H1 (cell line): ENCODE results near the gene PLEKHA3. TPM values are rescaled to one million over a fixed set of nuclear protein-coding genes. Genes with fewer than 3 reads are reported as not detected.
"Not testable (repeated sequence)": the region's sequence is repeated elsewhere in the genome, so short reads cannot be mapped to it uniquely, and the experiment has no call there.

ENCODE experiments used
- CTCF ChIA-PET: fragments of 300-600 bp; sonication (Branson Sonifier 250); formaldehyde crosslinking; loops from one replicate; lab custom pipeline; 2021; ENCODE audit not compliant: partially characterized antibody; lab: Charles Lee
- POLR2A ChIA-PET: fragments of 300-600 bp; sonication (Branson Sonifier 250); formaldehyde crosslinking; loops from one replicate; lab custom pipeline; 2021; ENCODE audit warnings: inconsistent platforms; ENCODE audit not compliant: partially characterized antibody; lab: Charles Lee
- DNase-seq, 2 experiments: peaks; one replicate each; pipeline versions ENCODE4 v3.0.0 to v3.0.0-alpha.2; 2010 to 2022; ENCODE audit warnings: low spot score in 2 of 2, low read depth in 1 of 2, mixed read lengths in 1 of 2
- FAIRE-seq: peaks from 2 replicates; lab custom pipeline; 2011; peaks lifted over from hg19 to GRCh38; lab: Jason Lieb, UNC
- H2AFZ ChIP-seq: 2 replicates; pipeline ENCODE4 v1.8.1; 2012; ENCODE audit warnings: low read length, inconsistent platforms
- H2AK5ac ChIP-seq: 2 replicates; pipeline ENCODE4 v1.6.1; 2013; ENCODE audit warnings: low read depth, low read length
- H2BK120ac ChIP-seq: replicated peaks from 2 replicates; pipeline ENCODE3; 2013; ENCODE audit warnings: low read depth, low read length, inconsistent platforms
- H2BK12ac ChIP-seq: 2 replicates; pipeline ENCODE4 v1.6.1; 2013; ENCODE audit warnings: low read depth, low read length
- H2BK15ac ChIP-seq: 2 replicates; pipeline ENCODE4 v1.6.1; 2013; ENCODE audit warnings: low read length
- H2BK20ac ChIP-seq: 2 replicates; pipeline ENCODE4 v1.6.1; 2013; ENCODE audit warnings: low read length
- H2BK5ac ChIP-seq: 2 replicates; pipeline ENCODE4 v1.6.1; 2013; ENCODE audit warnings: low read depth, low read length
- H3K14ac ChIP-seq: 2 replicates; pipeline ENCODE4 v1.6.1; 2013; ENCODE audit warnings: inconsistent platforms; ENCODE audit not compliant: insufficient read length
- H3K18ac ChIP-seq: 2 replicates; pipeline ENCODE4 v1.6.1; 2013; ENCODE audit warnings: low read length; ENCODE audit errors: extremely low read depth
- H3K23ac ChIP-seq: 2 replicates; pipeline ENCODE4 v1.6.1; 2013; ENCODE audit warnings: inconsistent platforms; ENCODE audit not compliant: insufficient read length
- H3K23me2 ChIP-seq: 2 replicates; pipeline ENCODE4 v1.6.1; 2013; ENCODE audit warnings: low read depth, low read length
- H3K27ac ChIP-seq: 2 replicates; pipeline ENCODE4 v1.6.1; 2011; ENCODE audit warnings: low read depth, low read length, inconsistent platforms
- H3K27me3 ChIP-seq, 4 experiments: replicated peaks in 1 of 4; 1 replicate in 1 of 4; 2 replicates in 3 of 4; pipeline versions ENCODE4 v1.6.1 to v1.8.1; 2011 to 2013; ENCODE audit warnings: low read length in 3 of 4, mild to moderate bottlenecking in 3 of 4, inconsistent platforms in 2 of 4, mixed read lengths in 2 of 4, moderate library complexity in 1 of 4; ENCODE audit not compliant: control insufficient read depth in 3 of 4, insufficient read depth in 3 of 4; ENCODE audit errors: extremely low read depth in 1 of 4
- H3K36me3 ChIP-seq, 4 experiments: 2 replicates each; pipeline versions ENCODE4 v1.6.1 to v1.8.1; 2011 to 2013; ENCODE audit warnings: mild to moderate bottlenecking in 4 of 4, low read length in 3 of 4, moderate library complexity in 2 of 4, control low read depth in 1 of 4, inconsistent platforms in 1 of 4; ENCODE audit not compliant: insufficient read depth in 4 of 4, control insufficient read depth in 2 of 4
- H3K4ac ChIP-seq: replicated peaks from 2 replicates; pipeline ENCODE3; 2013; ENCODE audit warnings: low read length, low read depth, mixed read lengths, inconsistent platforms; ENCODE audit not compliant: insufficient read length
- H3K4me1 ChIP-seq, 4 experiments: replicated peaks in 1 of 4; 1 replicate in 1 of 4; 2 replicates in 3 of 4; pipeline versions ENCODE4 v1.6.1 to v1.8.1; 2011 to 2013; ENCODE audit warnings: low read length in 3 of 4, inconsistent platforms in 2 of 4, mixed read lengths in 1 of 4; ENCODE audit not compliant: insufficient read depth in 4 of 4, control insufficient read depth in 3 of 4
- H3K4me2 ChIP-seq, 2 experiments: 2 replicates each; pipeline versions ENCODE4 v1.6.1 to v1.8.1; 2011 to 2013; ENCODE audit warnings: low read depth in 2 of 2, low read length in 2 of 2, control low read depth in 1 of 2, inconsistent platforms in 1 of 2, mild to moderate bottlenecking in 1 of 2; ENCODE audit not compliant: insufficient read depth in 1 of 2
- H3K4me3 ChIP-seq, 4 experiments: fragments of 200-600, 300-600 bp in 1 of 4; sonication (generic), shearing (Covaris generic), sonication (Bioruptor Twin) in 1 of 4; 2 replicates each; pipeline versions ENCODE4 v1.5.1 to v1.8.1; 2011 to 2016; ENCODE audit warnings: low read length in 4 of 4, low read depth in 3 of 4, control low read depth in 2 of 4, inconsistent platforms in 2 of 4, mild to moderate bottlenecking in 2 of 4, mixed read lengths in 1 of 4, moderate library complexity in 1 of 4; ENCODE audit not compliant: insufficient read depth in 2 of 4; ENCODE audit errors: extremely low read depth in 1 of 4
- H3K56ac ChIP-seq: replicated peaks from 2 replicates; pipeline ENCODE3; 2013; ENCODE audit warnings: low read depth, mild to moderate bottlenecking, mixed read lengths, low read length, inconsistent platforms; ENCODE audit not compliant: insufficient read length
- H3K79me1 ChIP-seq: 2 replicates; pipeline ENCODE4 v1.6.1; 2013; ENCODE audit warnings: low read depth, low read length, control low read depth
- H3K79me2 ChIP-seq, 2 experiments: 2 replicates each; pipeline versions ENCODE4 v1.6.1 to v1.8.1; 2012 to 2013; ENCODE audit warnings: low read length in 2 of 2, mild to moderate bottlenecking in 2 of 2, inconsistent platforms in 1 of 2; ENCODE audit not compliant: insufficient read depth in 2 of 2, control insufficient read depth in 1 of 2
- H3K9ac ChIP-seq, 4 experiments: replicated peaks in 1 of 4; 1 replicate in 1 of 4; 2 replicates in 3 of 4; pipeline versions ENCODE4 v1.6.1 to v1.8.1; 2011 to 2013; ENCODE audit warnings: low read depth in 3 of 4, low read length in 3 of 4, control low read depth in 2 of 4, mild to moderate bottlenecking in 2 of 4, moderate library complexity in 2 of 4, inconsistent platforms in 1 of 4; ENCODE audit errors: extremely low read depth in 1 of 4
- H3K9me3 ChIP-seq, 2 experiments: 2 replicates each; pipeline versions ENCODE4 v1.6.1 to v1.8.1; 2012 to 2013; ENCODE audit warnings: mild to moderate bottlenecking in 2 of 2, moderate library complexity in 2 of 2, control low read depth in 1 of 2, inconsistent platforms in 1 of 2, low read depth in 1 of 2, low read length in 1 of 2, mixed read lengths in 1 of 2; ENCODE audit not compliant: insufficient read depth in 2 of 2
- H4K20me1 ChIP-seq, 2 experiments: replicated peaks in 1 of 2; 2 replicates each; pipeline versions ENCODE3 to v1.8.1; 2011 to 2013; ENCODE audit warnings: inconsistent platforms in 2 of 2, low read length in 2 of 2, mild to moderate bottlenecking in 1 of 2; ENCODE audit not compliant: insufficient read depth in 2 of 2, control insufficient read depth in 1 of 2
- H4K5ac ChIP-seq: 2 replicates; pipeline ENCODE4 v1.6.1; 2013; ENCODE audit warnings: low read length, low read depth, mixed read lengths, inconsistent platforms; ENCODE audit not compliant: insufficient read length
- H4K8ac ChIP-seq: 2 replicates; pipeline ENCODE4 v1.8.0; 2013; ENCODE audit warnings: mild to moderate bottlenecking, moderate library complexity, low read length, inconsistent platforms; ENCODE audit not compliant: insufficient read depth; ENCODE audit errors: extremely low read depth
- H4K91ac ChIP-seq: replicated peaks from 2 replicates; pipeline ENCODE3; 2013; ENCODE audit warnings: low read length, mixed read lengths, inconsistent platforms; ENCODE audit not compliant: insufficient read length
- WGBS, 2 experiments: shearing (Covaris generic) in 1 of 2; methylation state at CpG; one replicate each; pipeline versions ENCODE4 v1.1.6 to v1.1.7; 2013 to 2015; ENCODE audit warnings: low lambda C conversion rate in 2 of 2, mixed read lengths in 2 of 2, inconsistent platforms in 1 of 2, low coverage in 1 of 2, missing lambda C conversion rate in 1 of 2; ENCODE audit not compliant: insufficient replicate concordance in 2 of 2, insufficient coverage in 1 of 2, insufficient read length in 1 of 2; ENCODE audit errors: extremely low coverage in 1 of 2, missing lambda C conversion rate in 1 of 2; 5-methylcytosine and 5-hydroxymethylcytosine counted together
- polyA plus RNA-seq, 7 experiments: library from polyadenylated mRNA; depleted of rRNA in 3 of 7; stranded (reverse) in 5 of 7; unstranded in 2 of 7; fragments of >200 nt in 5 of 7; fragments of 200-250 nt in 2 of 7; gene quantifications; 1 replicate in 5 of 7; 2 replicates in 1 of 7; 4 replicates in 1 of 7; pipeline versions ENCODE4 v1.2.1 to v1.2.3, GENCODE V29; 2011 to 2013; ENCODE audit warnings: missing spikeins in 2 of 7, mixed read lengths in 2 of 7
- total RNA-seq: library from RNA; stranded (reverse); fragmentation: NEBNext Ultra II Directional; extraction: Animal tissue kit (Norgen Biotek cat#: 25700); gene quantifications from 2 replicates; pipeline ENCODE4 v1.2.1, GENCODE V29; 2021

Gene PLEKHA3
- total and polyA plus RNA-seq, 2 of the 8 experiments (the other 6 are each of a cell fraction or from before 2014, with no cell fraction given), result 1.9 to 20.1 TPM

GRCh38 chr2:178525010-178525409 lies 44.8 kb downstream of the PLEKHA3 start:
- H3K4me3 ChIP-seq, H3K4ac ChIP-seq, H3K79me1 ChIP-seq, H4K20me1 ChIP-seq, H2BK5ac ChIP-seq, H3K4me2 ChIP-seq, H3K9me3 ChIP-seq, H3K23me2 ChIP-seq, H3K23ac ChIP-seq, H2AFZ ChIP-seq, FAIRE-seq, H3K27ac ChIP-seq, H3K18ac ChIP-seq, H3K4me1 ChIP-seq, H2BK15ac ChIP-seq, H2BK120ac ChIP-seq, H4K8ac ChIP-seq, H4K5ac ChIP-seq, H2BK20ac ChIP-seq, H4K91ac ChIP-seq, H2AK5ac ChIP-seq, H2BK12ac ChIP-seq, CTCF ChIA-PET, H3K14ac ChIP-seq, H3K56ac ChIP-seq, H3K9ac ChIP-seq, POLR2A ChIA-PET, H3K27me3 ChIP-seq, DNase-seq, H3K36me3 ChIP-seq: not testable (repeated sequence)
- H3K79me2 ChIP-seq, result peaks cover 5 to 58% of the 10 kb centered on the region in 2 experiments; a peak in 3 of 4 replicates
- WGBS, 2 experiments, result 79% methylated on average over 4 of the region's 5 CpGs; no CpG with 5 or more reads in 1 of the 2 experiments

GRCh38 chr2:178525460-178525859 lies 45.2 kb downstream of the PLEKHA3 start:
- FAIRE-seq, H3K4me2 ChIP-seq, H3K18ac ChIP-seq, H4K5ac ChIP-seq, POLR2A ChIA-PET, H3K27ac ChIP-seq, H3K27me3 ChIP-seq, H3K56ac ChIP-seq, H2AFZ ChIP-seq, H4K91ac ChIP-seq, H4K20me1 ChIP-seq, H3K4me1 ChIP-seq, H3K79me1 ChIP-seq, H2BK120ac ChIP-seq, H3K14ac ChIP-seq, H3K4me3 ChIP-seq, H2BK12ac ChIP-seq, H3K4ac ChIP-seq, H3K36me3 ChIP-seq, H3K9ac ChIP-seq, H4K8ac ChIP-seq, DNase-seq, H2BK15ac ChIP-seq, H2AK5ac ChIP-seq, H3K23me2 ChIP-seq, H3K9me3 ChIP-seq, H3K23ac ChIP-seq, H2BK5ac ChIP-seq, H2BK20ac ChIP-seq: not testable (repeated sequence)
- 63% methylated on average over 1 of the region's 1 CpG; no CpG with 5 or more reads in 1 of the 2 experiments for WGBS, 2 experiments
- CTCF ChIA-PET, result interaction anchor here (0.8 to 1.0 kb wide), 3 partner anchors 9 to 43 kb away, joined by 3 to 4 read pairs (median 3); no protein-coding TSS in a partner anchor
- peaks cover 5 to 63% of the 10 kb centered on the region in 2 experiments; a peak in 3 of 4 replicates for H3K79me2 ChIP-seq
